Adrenal gland (tissue), 12 donors: ENCODE measurements around the gene VPS29. TPM values are rescaled to one million over a fixed set of nuclear protein-coding genes. Genes with fewer than 3 reads are reported as not detected.
A peak's percentile ranks its signal among the peaks of the same experiment; 100 is the strongest.
"Not testable (repeated sequence)": the region's sequence is repeated elsewhere in the genome, so short reads cannot be mapped to it uniquely, and the experiment has no call there.

ENCODE experiments used
- DNase-seq, 7 donors: peaks; one replicate each; pipeline ENCODE4 v3.0.0-alpha.2; 2019 to 2020
- H3K27ac ChIP-seq, 5 donors: fragments of 200-600 bp; sonication (generic) in 4 of 5; 1 replicate in 3 of 5; 2 replicates in 2 of 5; pipeline versions ENCODE4 v1.5.1 to v1.8.0; 2016 to 2020; ENCODE audit warnings: mild to moderate bottlenecking in 1 of 5
- H3K27me3 ChIP-seq: fragments of 200-600 bp; 2 replicates; pipeline ENCODE4 v1.8.0; 2021
- H3K36me3 ChIP-seq, 2 donors: fragments of 200-600 bp; replicated peaks in 1 of 2; 1 replicate in 1 of 2; 2 replicates in 1 of 2; pipeline versions ENCODE4 v1.5.1 to v1.8.0; 2018 to 2022
- H3K4me1 ChIP-seq, 2 donors: fragments of 200-600 bp; replicated peaks in 1 of 2; 1 replicate in 1 of 2; 2 replicates in 1 of 2; pipeline versions ENCODE4 v1.5.1 to v1.8.0; 2018 to 2021
- H3K4me3 ChIP-seq, 4 donors: fragments of 200-600 bp; sonication (generic) in 3 of 4; one replicate each; pipeline ENCODE4 v1.5.1; 2016 to 2018
- H3K9me3 ChIP-seq, 3 donors: fragments of 200-600 bp; sonication (generic) in 1 of 3; replicated peaks in 1 of 3; 1 replicate in 2 of 3; 2 replicates in 1 of 3; pipeline versions ENCODE4 v1.5.1 to v1.8.0; 2016 to 2021
- POLR2A ChIP-seq, 2 donors: fragments of 450-650 bp; IDR thresholded peaks; one replicate each; pipeline ENCODE4 v1.6.1; 2017; ENCODE audit warnings: antibody characterized with exemption in 2 of 2, mild to moderate bottlenecking in 2 of 2, moderate library complexity in 1 of 2
- WGBS, 4 donors: extraction: QIAGEN DNeasy Blood & Tissue Kit in 2 of 4; methylation state at CpG; one replicate each; pipeline versions ENCODE4 v1.1.5 to v1.1.7; 2013 to 2017; 5-methylcytosine and 5-hydroxymethylcytosine counted together
- intact Hi-C, 2 donors: fragments of 100-400 bp; cut with DNase I; formaldehyde crosslinking; loops; one replicate each; pipeline versions ENCODE4 v1.14.1 to v1.15.0; 2022 to 2023
- polyA plus RNA-seq, 3 donors: library from polyadenylated mRNA; stranded (reverse); fragments of 200-250 nt in 2 of 3; fragments of 350-450 nt in 1 of 3; fragmentation: Illumina TruSeq in 1 of 3; extraction: RNeasy Lipid Tissue Mini Kit (QIAGEN cat#74804) in 1 of 3; gene quantifications; one replicate each; pipeline ENCODE4 v1.2.3, GENCODE V29; 2013 to 2014
- total RNA-seq, 9 donors: library from RNA; depleted of rRNA in 4 of 9; stranded (reverse); fragments of >200 nt in 4 of 9; fragments of 120-200 nt in 1 of 9; fragmentation: NEBNext Ultra II Directional in 1 of 9; extraction: Animal tissue kit (Norgen Biotek cat#: 25700) in 1 of 9; gene quantifications; one replicate each; pipeline versions ENCODE4 v1.1.0 to v1.2.4, GENCODE V29; 2013 to 2023
- TF ChIP-seq, protein P1 (sequence below), 6 experiments: fragments of 450-650 bp in 4 of 6; fragments of 200-600 bp in 2 of 6; sonication (generic) in 1 of 6; IDR thresholded peaks; 1 replicate in 5 of 6; 2 replicates in 1 of 6; pipeline versions ENCODE4 v1.5.1 to v1.8.0; 2016 to 2021; ENCODE audit warnings: antibody characterized with exemption in 6 of 6, mild to moderate bottlenecking in 2 of 6, moderate library complexity in 1 of 6
- donor health status: healthy with polysubstance abuse.
- donor health status: Bipolar disorder and iron deficiency.
- donor health status: DM: yes; HTN: yes; CAD: no.
- donor health status: DM: no; HTN: no; CAD: no.
- donor health status: DM: no; HTN: no; CAD: no.
- donor health status: DM: yes; HTN: yes; CAD: no.

VPS29 gene
- total and polyA plus RNA-seq, 12 donors = 56.7 to 263 (median 112) TPM

DNA sequence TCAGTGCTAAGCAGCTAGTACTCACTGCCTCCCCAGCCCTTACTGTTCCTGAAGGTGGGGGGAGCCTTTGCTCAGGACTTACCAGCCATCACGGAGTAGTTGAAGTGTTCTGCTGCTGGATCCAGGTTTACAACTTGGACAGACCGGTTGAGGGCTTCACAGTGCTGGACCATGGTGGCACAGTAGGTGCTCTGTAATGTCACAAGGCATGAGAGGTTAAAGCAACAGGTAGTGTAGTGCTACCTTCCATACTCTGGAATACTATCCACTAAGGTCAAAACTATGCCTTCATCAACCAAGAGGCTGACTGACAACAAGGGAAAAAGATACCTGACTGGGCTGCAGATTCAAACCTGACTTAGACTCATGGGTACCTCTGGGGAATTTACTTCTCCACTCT lies 36.9 kb downstream of the VPS29 start:
- WGBS, 4 donors = 86 to 92% (median 88%) methylated on average over 2 of the region's 2 CpGs; no CpG with 5 or more reads in 1 of the 4 donors
- H3K27ac ChIP-seq = no peak overlapping the region

DNA sequence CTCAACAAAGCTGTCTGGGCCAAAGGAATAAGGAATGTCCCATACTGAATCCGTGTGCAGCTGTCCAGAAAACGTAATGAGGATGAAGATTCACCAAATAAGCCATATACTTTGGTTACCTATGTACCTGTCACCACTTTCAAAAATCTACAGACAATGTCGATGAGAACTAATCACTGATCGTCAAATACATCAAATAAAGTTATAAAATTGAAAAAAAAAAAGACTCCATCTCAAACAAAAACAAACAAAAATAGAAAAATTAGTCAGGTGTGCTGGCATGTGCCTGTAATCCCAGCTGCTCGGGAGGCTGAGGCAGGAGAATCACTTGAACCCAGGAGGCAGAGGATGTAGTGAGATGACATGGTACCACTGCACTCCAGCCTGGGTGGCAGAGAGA lies 40.7 kb downstream of the VPS29 start:
- H3K4me1 ChIP-seq, H3K9me3 ChIP-seq, intact Hi-C loops, H3K4me3 ChIP-seq, H3K27me3 ChIP-seq, DNase-seq, H3K27ac ChIP-seq: not testable (repeated sequence)
- 89 to 95% (median 91%) methylated on average over 5 of the region's 5 CpGs for WGBS, 4 donors
- peaks cover 0 to 43% of the 10 kb centered on the region in 2 donors for H3K36me3 ChIP-seq

More for the DNA sequence above, 36.9 kb downstream of the VPS29 start:
- TF ChIP-seq, protein P1, sequence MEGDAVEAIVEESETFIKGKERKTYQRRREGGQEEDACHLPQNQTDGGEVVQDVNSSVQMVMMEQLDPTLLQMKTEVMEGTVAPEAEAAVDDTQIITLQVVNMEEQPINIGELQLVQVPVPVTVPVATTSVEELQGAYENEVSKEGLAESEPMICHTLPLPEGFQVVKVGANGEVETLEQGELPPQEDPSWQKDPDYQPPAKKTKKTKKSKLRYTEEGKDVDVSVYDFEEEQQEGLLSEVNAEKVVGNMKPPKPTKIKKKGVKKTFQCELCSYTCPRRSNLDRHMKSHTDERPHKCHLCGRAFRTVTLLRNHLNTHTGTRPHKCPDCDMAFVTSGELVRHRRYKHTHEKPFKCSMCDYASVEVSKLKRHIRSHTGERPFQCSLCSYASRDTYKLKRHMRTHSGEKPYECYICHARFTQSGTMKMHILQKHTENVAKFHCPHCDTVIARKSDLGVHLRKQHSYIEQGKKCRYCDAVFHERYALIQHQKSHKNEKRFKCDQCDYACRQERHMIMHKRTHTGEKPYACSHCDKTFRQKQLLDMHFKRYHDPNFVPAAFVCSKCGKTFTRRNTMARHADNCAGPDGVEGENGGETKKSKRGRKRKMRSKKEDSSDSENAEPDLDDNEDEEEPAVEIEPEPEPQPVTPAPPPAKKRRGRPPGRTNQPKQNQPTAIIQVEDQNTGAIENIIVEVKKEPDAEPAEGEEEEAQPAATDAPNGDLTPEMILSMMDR (IDR thresholded peaks at IDR 0.05) = no peak
- TF ChIP-seq POLR2A (IDR thresholded peaks at IDR 0.05) = no peak
- DNase-seq = peak in 1 of 7 donors; percentile 38
- H3K9me3 ChIP-seq = no peaks in the 10 kb centered on the region
- H3K4me3 ChIP-seq = no peak overlapping the region
- peaks cover 8 to 13% of the 10 kb centered on the region in 2 donors for H3K4me1 ChIP-seq
- H3K27me3 ChIP-seq = no peaks in the 10 kb centered on the region
- peaks cover 0 to 28% of the 10 kb centered on the region in 2 donors for H3K36me3 ChIP-seq
- intact Hi-C loops = no loop called here

GRCh38 chr12:110458756-110459155 lies 43.2 kb downstream of the VPS29 start:
- H3K4me3 ChIP-seq = no peak overlapping the region
- H3K36me3 ChIP-seq = peaks cover 0 to 33% of the 10 kb centered on the region in 2 donors
- WGBS, 4 donors = 83 to 94% (median 88%) methylated on average over 4 of the region's 4 CpGs
- TF ChIP-seq, protein P1 (IDR thresholded peaks at IDR 0.05) = no peak
- TF ChIP-seq POLR2A (IDR thresholded peaks at IDR 0.05) = no peak
- intact Hi-C loops = no loop called here
- H3K27me3 ChIP-seq = no peaks in the 10 kb centered on the region
- no peaks in the 10 kb centered on the region for H3K4me1 ChIP-seq
- H3K27ac ChIP-seq = no peak overlapping the region
- no peaks in the 10 kb centered on the region for H3K9me3 ChIP-seq
- DNase-seq = no peak

- Histone ChIP-seq H3K36me3 (peaks cover 0 to 9% of the 10 kb centered on the region in 2 donors), H3K9me3 (no peaks in the 10 kb centered on the region), H3K27ac (no peak overlapping the region), H3K27me3 (no peaks in the 10 kb centered on the region), H3K4me1 (peaks cover 0 to 10% of the 10 kb centered on the region in 2 donors), H3K4me3 (no peak overlapping the region)
- intact Hi-C loops = no loop called here
- TF ChIP-seq, protein P1 (IDR thresholded peaks at IDR 0.05) = no peak
- TF ChIP-seq POLR2A (IDR thresholded peaks at IDR 0.05) = no peak
- 88 to 90% (median 89%) methylated on average over 4 of the region's 4 CpGs for WGBS, 4 donors
- DNase-seq = no peak
Measured at GRCh38 chr12:110453569-110454296, 48.2 kb downstream of the VPS29 start.

- TF ChIP-seq, protein P1 (IDR thresholded peaks at IDR 0.05) = no peak
- TF ChIP-seq POLR2A (IDR thresholded peaks at IDR 0.05) = no peak
- intact Hi-C loops = no loop called here
- no peaks in the 10 kb centered on the region for H3K9me3 ChIP-seq
- peaks cover 0 to 26% of the 10 kb centered on the region in 2 donors for H3K4me1 ChIP-seq
- DNase-seq = peak in 1 of 7 donors; percentile 35
- no peak overlapping the region for H3K4me3 ChIP-seq
- H3K27ac ChIP-seq = peak overlapping the region in 2 of 5 donors; percentile 46 to 93
- peaks cover 0 to 3% of the 10 kb centered on the region in 2 donors for H3K36me3 ChIP-seq
- WGBS, 4 donors = 61 to 77% (median 64%) methylated on average over 1 of the region's 1 CpG
- no peaks in the 10 kb centered on the region for H3K27me3 ChIP-seq
Measured at GRCh38 chr12:110451263-110451662, 50.6 kb downstream of the VPS29 start.
